Osteoblast (primary cell): ENCODE results near the gene SLC35D1. TPM values are rescaled to one million over a fixed set of nuclear protein-coding genes. Genes with fewer than 3 reads are reported as not detected.
"Not testable (repeated sequence)": the region's sequence is repeated elsewhere in the genome, so short reads cannot be mapped to it uniquely, and the experiment has no call there.

ENCODE experiments used
- DNase-seq: peaks from one replicate; pipeline ENCODE4 v3.0.0; 2011; ENCODE audit warnings: low spot score, mixed read lengths; ENCODE audit not compliant: insufficient read length; ENCODE audit errors: missing footprints
- H2AFZ ChIP-seq: 2 replicates; pipeline ENCODE4 v1.6.0; 2011; ENCODE audit warnings: mild to moderate bottlenecking, low read length
- H3K27ac ChIP-seq: 2 replicates; pipeline ENCODE4 v1.5.1; 2011; ENCODE audit warnings: mild to moderate bottlenecking, low read depth, low read length, moderate library complexity
- H3K27me3 ChIP-seq: 2 replicates; pipeline ENCODE4 v1.6.0; 2012; ENCODE audit warnings: mild to moderate bottlenecking, control low read depth, inconsistent platforms, low read length, moderate library complexity; ENCODE audit not compliant: insufficient read depth
- H3K36me3 ChIP-seq: 2 replicates; pipeline ENCODE4 v1.5.1; 2011; ENCODE audit warnings: mild to moderate bottlenecking, low read length, control low read depth, moderate library complexity; ENCODE audit not compliant: insufficient read depth
- H3K4me1 ChIP-seq: 2 replicates; pipeline ENCODE4 v1.5.1; 2011; ENCODE audit warnings: mild to moderate bottlenecking, low read length, control low read depth, moderate library complexity; ENCODE audit not compliant: insufficient read depth
- H3K4me2 ChIP-seq: 2 replicates; pipeline ENCODE4 v1.6.0; 2011; ENCODE audit warnings: mild to moderate bottlenecking, low read length; ENCODE audit not compliant: insufficient read depth
- H3K4me3 ChIP-seq: fragments of 200-600 bp; sonication (generic); 3 replicates; pipeline ENCODE4 v1.5.1; 2012; ENCODE audit warnings: mild to moderate bottlenecking, low read length, inconsistent platforms; ENCODE audit not compliant: insufficient read depth
- H3K79me2 ChIP-seq: 2 replicates; pipeline ENCODE4 v1.6.0; 2012; ENCODE audit warnings: mild to moderate bottlenecking, low read length, control low read depth, inconsistent platforms; ENCODE audit not compliant: insufficient read depth
- H3K9me3 ChIP-seq: 2 replicates; pipeline ENCODE4 v1.5.1; 2011; ENCODE audit warnings: low read depth, low read length, control low read depth
- H4K20me1 ChIP-seq: 2 replicates; pipeline ENCODE4 v1.6.0; 2012; ENCODE audit warnings: mild to moderate bottlenecking, low read length, control low read depth; ENCODE audit not compliant: insufficient read depth
- CTCF ChIP-seq: IDR thresholded peaks from 2 replicates; pipeline ENCODE4 v1.5.1; 2011; ENCODE audit warnings: mild to moderate bottlenecking, low read depth, low read length, moderate library complexity; ENCODE audit errors: extremely low read depth
- total RNA-seq: library from RNA; depleted of rRNA; stranded (reverse); fragments of >200 nt; gene quantifications from 2 replicates; pipeline ENCODE4 v1.2.3, GENCODE V29; 2012

The SLC35D1 gene
- total RNA-seq, 1 donor: 13.8 TPM

GRCh38 chr1:66978201-66978600 is 75.7 kb downstream of the SLC35D1 start:
- Histone ChIP-seq H3K36me3 (peaks cover 52% of the 10 kb centered on the region), H3K27ac (no peak overlapping the region), H3K4me3 (no peak overlapping the region), H2AFZ (no peak overlapping the region), H3K9me3 (no peaks in the 10 kb centered on the region), H3K4me2 (no peak overlapping the region), H3K79me2 (peaks cover 23% of the 10 kb centered on the region), H3K27me3 (no peaks in the 10 kb centered on the region), H4K20me1 (peaks cover 2% of the 10 kb centered on the region), H3K4me1 (peaks cover 10% of the 10 kb centered on the region)
- no peak for DNase-seq
- TF ChIP-seq CTCF: no peak

GRCh38 chr1:66968574-66968973 is 85.4 kb downstream of the SLC35D1 start:
- H3K79me2 ChIP-seq: peaks cover 41% of the 10 kb centered on the region
- no peak for TF ChIP-seq CTCF
- DNase-seq: no peak
- no peaks in the 10 kb centered on the region for H3K27me3 ChIP-seq
- no peak overlapping the region for H2AFZ ChIP-seq
- no peak overlapping the region for H3K27ac ChIP-seq
- no peaks in the 10 kb centered on the region for H3K4me1 ChIP-seq
- no peak overlapping the region for H3K4me3 ChIP-seq
- H3K9me3 ChIP-seq: no peaks in the 10 kb centered on the region
- no peaks in the 10 kb centered on the region for H4K20me1 ChIP-seq
- H3K36me3 ChIP-seq: peaks cover 50% of the 10 kb centered on the region
- H3K4me2 ChIP-seq: no peak overlapping the region

GRCh38 chr1:66966188-66966873 is 87.6 kb downstream of the SLC35D1 start:
- H4K20me1 ChIP-seq, H3K4me3 ChIP-seq, H3K27ac ChIP-seq, H3K4me2 ChIP-seq, DNase-seq, H3K9me3 ChIP-seq, H3K4me1 ChIP-seq, H2AFZ ChIP-seq, H3K27me3 ChIP-seq: not testable (repeated sequence)
- H3K36me3 ChIP-seq: peaks cover 58% of the 10 kb centered on the region
- peaks cover 45% of the 10 kb centered on the region for H3K79me2 ChIP-seq

- Histone ChIP-seq H3K4me1 (no peaks in the 10 kb centered on the region), H3K79me2 (peaks cover 66% of the 10 kb centered on the region), H4K20me1 (peaks cover 3% of the 10 kb centered on the region), H3K27me3 (no peaks in the 10 kb centered on the region), H3K4me3 (no peak overlapping the region), H3K9me3 (no peaks in the 10 kb centered on the region), H2AFZ (no peak overlapping the region), H3K36me3 (peaks cover 77% of the 10 kb centered on the region), H3K27ac (no peak overlapping the region), H3K4me2 (no peak overlapping the region)
- no peak for TF ChIP-seq CTCF
- DNase-seq: no peak
Observed at GRCh38 chr1:66957938-66958337, 96.0 kb downstream of the SLC35D1 start.
